Measurements from ENCODE around the gene ZNF428.

ZNF428 gene

DNA sequence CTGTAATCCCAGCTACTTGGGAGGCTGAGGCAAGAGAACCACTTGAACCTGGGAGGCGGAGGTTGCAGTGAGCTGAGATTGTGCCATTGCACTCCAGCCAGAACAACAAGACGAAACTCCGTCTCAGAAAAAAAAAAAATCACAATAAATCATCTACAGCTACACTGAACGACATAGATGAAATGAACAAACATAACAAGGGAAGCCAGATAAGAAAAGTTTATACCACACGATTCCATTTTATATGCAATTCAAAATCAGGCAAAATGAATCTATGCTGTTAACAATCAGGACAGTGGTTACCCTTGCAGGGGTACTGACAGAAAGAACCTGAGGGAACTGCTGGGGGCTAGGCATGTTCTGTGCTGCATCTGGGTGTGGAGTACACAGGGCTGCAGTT is 49.8 kb downstream of the ZNF428 start:
- Histone ChIP-seq H3K27me3 (ENCODE audit: low read depth) (no peaks in the 10 kb centered on the region), H3K9me3 (no peaks in the 10 kb centered on the region), H3K4me3 (no peak overlapping the region), H3K36me3 (replicated peaks) (no peaks in the 10 kb centered on the region), H3K4me1 (no peaks in the 10 kb centered on the region)
- DNase-seq (ENCODE audit: low spot score in 2 of 2): no peak
- in situ Hi-C loops (cut with MboI; ENCODE audit: low sequenced_read_pairs): no loop called here

DNA sequence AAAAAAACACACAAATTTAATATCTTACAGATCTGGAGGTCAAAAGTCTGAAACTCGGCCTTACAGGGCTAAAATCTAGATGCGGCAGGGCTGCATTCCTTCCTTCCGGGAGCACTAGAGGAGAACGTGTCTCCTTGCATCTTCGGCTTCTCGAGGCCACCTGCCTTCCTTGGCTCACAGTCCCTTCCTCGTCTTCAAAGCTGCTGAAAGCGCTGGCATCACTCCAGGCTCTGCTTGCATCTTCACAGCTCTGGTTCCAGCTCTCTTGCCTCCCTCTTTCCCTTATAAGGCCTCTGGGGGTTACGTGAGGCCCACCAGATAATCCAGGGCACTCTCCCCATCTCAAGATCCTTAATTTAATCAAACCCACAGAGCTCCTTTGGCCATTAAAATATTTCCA is 54.6 kb downstream of the ZNF428 start:
- H3K4me1 ChIP-seq: no peaks in the 10 kb centered on the region
- in situ Hi-C loops (cut with MboI; ENCODE audit: low sequenced_read_pairs): no loop called here
- H3K36me3 ChIP-seq (replicated peaks): no peaks in the 10 kb centered on the region
- H3K9me3 ChIP-seq: no peaks in the 10 kb centered on the region
- no peak overlapping the region for H3K4me3 ChIP-seq
- no peak for DNase-seq (ENCODE audit: low spot score in 2 of 2)
- H3K27me3 ChIP-seq (ENCODE audit: low read depth): no peaks in the 10 kb centered on the region

DNA sequence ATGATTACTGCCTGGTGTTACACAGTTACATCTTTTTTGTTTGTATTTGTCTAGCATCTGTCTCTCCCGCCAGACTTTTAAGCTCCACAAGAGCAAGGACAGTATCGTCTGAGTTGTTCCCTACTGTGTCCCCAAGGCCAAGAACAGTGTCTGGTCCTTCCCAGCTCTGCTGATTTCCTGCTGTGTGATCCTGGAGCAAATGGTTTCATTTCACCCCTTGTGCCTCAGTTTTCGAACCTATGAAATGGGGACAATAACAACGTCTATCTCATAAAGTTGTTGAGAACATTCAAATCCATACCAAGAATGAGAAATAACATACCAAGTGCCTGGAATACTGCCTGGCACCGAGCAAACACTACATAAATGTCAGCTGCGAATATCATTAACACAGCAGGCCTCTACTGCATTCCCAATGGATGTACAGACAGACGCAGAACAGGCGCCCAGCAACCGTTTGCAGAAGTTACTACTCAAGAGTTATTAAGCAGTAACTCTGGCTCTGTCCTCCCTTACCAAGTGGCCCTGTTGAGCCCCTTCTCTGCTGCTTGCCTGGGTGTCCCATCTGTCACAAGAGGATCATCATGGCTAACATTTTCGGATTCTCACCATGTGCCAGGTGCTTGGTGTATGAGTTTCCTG is 55.5 kb downstream of the ZNF428 start:
- no peaks in the 10 kb centered on the region for H3K4me1 ChIP-seq
- no peak overlapping the region for H3K4me3 ChIP-seq

DNA sequence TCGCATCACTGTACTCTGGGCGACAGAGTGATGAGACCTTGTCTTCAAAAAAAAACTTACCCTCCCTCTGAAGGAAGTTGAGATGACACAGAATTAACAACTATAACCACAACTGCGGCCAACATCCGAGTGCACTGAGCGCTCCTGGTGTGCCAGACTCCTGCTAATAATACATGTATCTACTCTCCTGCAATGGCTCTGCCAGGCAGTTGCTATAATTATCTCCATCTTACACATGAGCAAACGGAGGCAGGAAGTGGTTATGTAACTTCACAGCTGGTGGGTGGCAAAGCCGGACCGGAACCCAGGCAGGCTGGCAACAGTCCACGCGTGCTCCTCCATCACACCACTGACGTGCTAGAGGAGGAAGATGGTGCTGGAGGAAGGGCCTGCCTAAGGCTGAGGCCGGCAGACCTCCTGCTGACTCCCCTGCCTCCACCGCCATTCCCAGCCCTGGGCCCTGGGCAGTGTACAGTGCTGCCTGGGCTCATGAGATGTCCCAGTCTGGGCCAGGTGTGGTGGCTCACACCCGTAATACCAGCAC is 56.7 kb downstream of the ZNF428 start:
- no peaks in the 10 kb centered on the region for H3K4me1 ChIP-seq
- H3K36me3 ChIP-seq (replicated peaks): no peaks in the 10 kb centered on the region
- DNase-seq (ENCODE audit: low spot score in 2 of 2): no peak
- in situ Hi-C loops (cut with MboI; ENCODE audit: low sequenced_read_pairs): no loop called here
- no peaks in the 10 kb centered on the region for H3K27me3 ChIP-seq (ENCODE audit: low read depth)
- no peak overlapping the region for H3K4me3 ChIP-seq
- H3K9me3 ChIP-seq: no peaks in the 10 kb centered on the region

More for the DNA sequence above, 55.5 kb downstream of the ZNF428 start:
- Histone ChIP-seq H3K27me3 (ENCODE audit: low read depth) (no peaks in the 10 kb centered on the region), H3K9me3 (no peaks in the 10 kb centered on the region), H3K36me3 (replicated peaks) (no peaks in the 10 kb centered on the region)
- DNase-seq (ENCODE audit: low spot score in 2 of 2): no peak
- in situ Hi-C loops (cut with MboI; ENCODE audit: low sequenced_read_pairs): no loop called here

DNA sequence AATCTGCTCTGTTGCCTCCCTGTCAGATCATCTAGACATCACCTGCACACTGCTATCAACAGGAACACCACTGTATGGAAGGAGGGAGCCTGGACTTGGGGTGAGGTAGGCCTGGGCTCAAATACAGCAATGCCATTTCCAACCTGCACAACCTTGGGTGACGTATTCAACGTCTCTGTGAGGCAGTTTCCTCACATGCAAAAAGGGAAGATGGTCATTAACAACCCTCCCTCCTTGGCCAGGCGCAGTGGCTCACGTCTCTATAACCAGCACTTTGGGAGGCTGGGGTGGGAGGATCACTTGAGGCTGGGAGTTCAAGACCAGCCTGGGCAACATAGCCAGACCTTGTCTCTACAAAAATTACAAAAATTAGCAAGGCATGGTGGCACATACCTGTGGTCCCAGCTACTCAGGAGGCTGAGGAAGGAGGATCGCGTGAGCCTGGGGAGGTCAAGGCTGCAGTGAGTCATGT is 57.2 kb downstream of the ZNF428 start:
- in situ Hi-C loops (cut with MboI; ENCODE audit: low sequenced_read_pairs): no loop called here
- H3K4me1 ChIP-seq: no peaks in the 10 kb centered on the region
- H3K27me3 ChIP-seq (ENCODE audit: low read depth): no peaks in the 10 kb centered on the region
- no peak for DNase-seq (ENCODE audit: low spot score in 2 of 2)
- H3K9me3 ChIP-seq: no peaks in the 10 kb centered on the region
- H3K36me3 ChIP-seq (replicated peaks): no peaks in the 10 kb centered on the region
- no peak overlapping the region for H3K4me3 ChIP-seq

DNA sequence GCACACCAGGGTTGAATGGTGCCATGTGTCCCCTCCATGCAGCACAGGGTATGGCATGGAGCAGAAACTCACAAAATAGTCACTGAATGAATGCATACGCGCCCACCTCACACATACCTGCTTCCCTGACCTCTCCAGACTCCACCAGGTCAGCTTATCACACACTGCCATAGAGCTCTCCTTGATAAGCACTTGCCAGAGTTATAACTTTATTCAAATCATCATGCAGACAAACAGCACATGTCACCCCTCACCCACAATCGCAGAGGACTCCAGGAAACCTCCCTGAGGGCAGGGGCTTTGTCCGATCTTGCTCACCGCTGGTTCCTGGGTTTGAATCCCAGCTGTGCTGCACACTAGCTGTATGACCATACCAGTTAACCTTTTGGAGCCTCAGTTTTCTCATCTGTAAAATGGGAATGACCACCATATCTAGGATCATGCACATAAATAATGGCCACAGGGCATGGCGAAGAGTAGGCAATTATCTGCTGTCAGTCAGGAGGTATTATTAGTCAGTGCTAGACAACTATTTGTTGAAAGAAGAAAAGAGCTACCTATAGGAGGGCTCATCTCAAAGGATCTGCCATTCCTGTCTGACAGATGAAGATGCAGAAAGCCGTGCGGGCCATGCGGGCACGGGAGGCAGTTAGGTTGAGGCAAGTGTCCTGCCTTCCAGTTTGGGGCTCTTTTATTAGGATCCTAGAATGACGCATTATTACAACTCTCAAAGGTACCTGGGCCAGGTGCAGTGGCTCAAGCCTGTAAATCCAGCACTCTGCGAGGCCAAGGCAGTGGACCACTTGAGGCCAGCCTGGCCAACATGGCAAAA is 58.1 kb downstream of the ZNF428 start:
- in situ Hi-C loops (cut with MboI; ENCODE audit: low sequenced_read_pairs): no loop called here
- no peaks in the 10 kb centered on the region; the same call in 1 of the 2 replicates for H3K36me3 ChIP-seq (replicated peaks)

DNA sequence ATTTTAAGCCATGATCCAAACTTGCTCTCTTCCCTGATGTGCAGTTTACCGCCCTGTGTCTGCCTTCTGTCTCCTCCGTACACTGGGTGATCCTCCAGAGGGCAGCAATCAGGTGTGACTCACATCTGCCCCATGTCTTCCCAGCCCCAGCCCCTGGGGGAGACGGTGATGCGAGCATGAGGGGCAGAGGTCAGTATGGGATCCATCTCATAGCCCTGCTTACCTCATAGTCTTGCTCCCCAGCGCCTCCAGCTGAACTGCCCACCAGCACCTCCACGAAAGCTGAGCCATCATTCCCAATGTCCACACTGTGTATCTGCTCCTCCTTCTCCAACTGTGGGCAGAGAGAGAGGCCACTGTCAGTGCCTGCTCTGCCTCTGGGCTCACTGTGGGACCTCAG is 58.7 kb downstream of the ZNF428 start:
- no peaks in the 10 kb centered on the region; the same call in 1 of the 2 replicates for H3K36me3 ChIP-seq (replicated peaks)
- no peaks in the 10 kb centered on the region for H3K27me3 ChIP-seq (ENCODE audit: low read depth)
- no peaks in the 10 kb centered on the region for H3K4me1 ChIP-seq
- no peaks in the 10 kb centered on the region for H3K9me3 ChIP-seq
- no peak for DNase-seq (ENCODE audit: low spot score in 2 of 2)
- in situ Hi-C loops (cut with MboI; ENCODE audit: low sequenced_read_pairs): no loop called here
- no peak overlapping the region for H3K4me3 ChIP-seq

More for the DNA sequence above, 58.1 kb downstream of the ZNF428 start:
- H3K9me3 ChIP-seq: no peaks in the 10 kb centered on the region
- H3K27me3 ChIP-seq (ENCODE audit: low read depth): no peaks in the 10 kb centered on the region
- no peak for DNase-seq (ENCODE audit: low spot score in 2 of 2)
- H3K4me3 ChIP-seq: no peak overlapping the region
- no peaks in the 10 kb centered on the region for H3K4me1 ChIP-seq
